Loucy (cell line): ENCODE measurements around the gene RNF149.
"Not testable (repeated sequence)": the region's sequence is repeated elsewhere in the genome, so short reads cannot be mapped to it uniquely, and the experiment has no call there.

Experiments
- H2AFZ ChIP-seq: fragments of 200-600 bp; sonication (generic); 2 replicates; pipeline ENCODE4 v1.6.0; 2016; ENCODE audit warnings: antibody characterized with exemption, mild to moderate bottlenecking, low read length, moderate library complexity
- H3F3A ChIP-seq: fragments of 200-600 bp; 2 replicates; pipeline ENCODE4 v1.6.0; 2016; ENCODE audit warnings: antibody characterized with exemption, low read depth, mild to moderate bottlenecking
- H3K27me3 ChIP-seq: fragments of 200-600 bp; sonication (generic); 2 replicates; pipeline ENCODE4 v1.6.1; 2014; ENCODE audit warnings: low read length, mild to moderate bottlenecking; ENCODE audit not compliant: insufficient read depth, poor library complexity, severe bottlenecking
- H3K36me3 ChIP-seq: fragments of 200-600 bp; sonication (generic); 2 replicates; pipeline ENCODE4 v1.6.1; 2016; ENCODE audit warnings: low read length; ENCODE audit not compliant: insufficient read depth
- H3K4me1 ChIP-seq: fragments of 200-600 bp; sonication (generic); 2 replicates; pipeline ENCODE4 v1.5.1; 2014; ENCODE audit warnings: low read length, mild to moderate bottlenecking; ENCODE audit not compliant: insufficient read depth, poor library complexity, severe bottlenecking
- H3K4me2 ChIP-seq: fragments of 200-600 bp; sonication (generic); 2 replicates; pipeline ENCODE4 v1.6.0; 2014; ENCODE audit warnings: antibody characterized with exemption, low read length, low read depth, mild to moderate bottlenecking; ENCODE audit not compliant: poor library complexity, severe bottlenecking
- H3K4me3 ChIP-seq: fragments of 200-600 bp; sonication (generic); 2 replicates; pipeline ENCODE4 v1.5.1; 2014; ENCODE audit warnings: low read length, mild to moderate bottlenecking, mixed read lengths; ENCODE audit not compliant: poor library complexity, severe bottlenecking
- H3K79me2 ChIP-seq: fragments of 200-600 bp; sonication (generic); 2 replicates; pipeline ENCODE4 v1.6.1; 2014; ENCODE audit warnings: low read length; ENCODE audit not compliant: insufficient read depth
- H3K9ac ChIP-seq: fragments of 200-600 bp; sonication (generic); 2 replicates; pipeline ENCODE4 v1.6.0; 2014; ENCODE audit warnings: mild to moderate bottlenecking, low read depth, low read length, moderate library complexity; ENCODE audit not compliant: poor library complexity, severe bottlenecking
- H3K9me2 ChIP-seq: fragments of 200-600 bp; sonication (generic); replicated peaks from 2 replicates; pipeline ENCODE4 v1.6.1; 2016; ENCODE audit warnings: low read depth, low read length, mixed read lengths
- H3K9me3 ChIP-seq: fragments of 200-600 bp; sonication (generic); 2 replicates; pipeline ENCODE4 v1.6.1; 2014; ENCODE audit warnings: mild to moderate bottlenecking, antibody characterized with exemption, low read length, low read depth; ENCODE audit not compliant: insufficient read depth
- H4K20me1 ChIP-seq: fragments of 200-600 bp; sonication (generic); 2 replicates; pipeline ENCODE4 v1.6.0; 2014; ENCODE audit warnings: antibody characterized with exemption, low read length, mild to moderate bottlenecking; ENCODE audit not compliant: insufficient read depth, poor library complexity, severe bottlenecking
- CTCF ChIP-seq: fragments of 200-600 bp; sonication (generic); conservative IDR thresholded peaks from 2 replicates; pipeline ENCODE4 v1.5.1; 2014; ENCODE audit warnings: mild to moderate bottlenecking, antibody characterized with exemption, low read length
- EZH2phosphoT487 ChIP-seq: fragments of 200-600 bp; IDR thresholded peaks from 2 replicates; pipeline ENCODE4 v1.6.1; 2018; ENCODE audit warnings: antibody characterized with exemption, mild to moderate bottlenecking, moderate library complexity, borderline replicate concordance

Gene RNF149

GRCh38 chr2:101249826-101250225 is 58.7 kb downstream of the RNF149 start:
- Histone ChIP-seq H3K4me3 (no peak overlapping the region), H3K36me3 (no peaks in the 10 kb centered on the region), H3K27me3 (no peaks in the 10 kb centered on the region), H3F3A (0 out of 2 replicates have a peak, but pooled peaks cover 3% of the 10 kb centered on the region), H3K9me2 (no peaks in the 10 kb centered on the region), H3K9me3 (no peaks in the 10 kb centered on the region), H3K4me2 (no peak overlapping the region), H3K4me1 (peaks cover 21% of the 10 kb centered on the region), H3K79me2 (peaks cover 21% of the 10 kb centered on the region), H3K9ac (no peak overlapping the region), H2AFZ (no peak overlapping the region), H4K20me1 (peaks cover 16% of the 10 kb centered on the region)
- TF ChIP-seq CTCF (no peak), EZH2phosphoT487 (no peak)

- H3F3A ChIP-seq, H4K20me1 ChIP-seq, H3K36me3 ChIP-seq, H3K9me3 ChIP-seq, H3K4me3 ChIP-seq, H3K9ac ChIP-seq, H3K27me3 ChIP-seq, H3K9me2 ChIP-seq, H2AFZ ChIP-seq, H3K4me2 ChIP-seq: not testable (repeated sequence)
- Histone ChIP-seq H3K79me2 (peaks cover 10% of the 10 kb centered on the region), H3K4me1 (peaks cover 10% of the 10 kb centered on the region)
These were observed 59.7 kb downstream of the RNF149 start for GRCh38 chr2:101248756-101249155.

- H3K36me3 ChIP-seq, H3K4me3 ChIP-seq, H3K27me3 ChIP-seq, H3K4me2 ChIP-seq, H3F3A ChIP-seq, H2AFZ ChIP-seq, H4K20me1 ChIP-seq, H3K9me3 ChIP-seq, H3K4me1 ChIP-seq, H3K9me2 ChIP-seq, H3K79me2 ChIP-seq, H3K9ac ChIP-seq: not testable (repeated sequence)
These were observed 63.0 kb downstream of the RNF149 start for GRCh38 chr2:101245468-101245867.

- H3K9me3 ChIP-seq, H3K4me2 ChIP-seq, H4K20me1 ChIP-seq, H3K9me2 ChIP-seq, H2AFZ ChIP-seq, H3K36me3 ChIP-seq, H3K79me2 ChIP-seq, H3K9ac ChIP-seq, H3F3A ChIP-seq, H3K27me3 ChIP-seq, H3K4me3 ChIP-seq, H3K4me1 ChIP-seq: not testable (repeated sequence)
These were observed 63.6 kb downstream of the RNF149 start for GRCh38 chr2:101244899-101245298.

GRCh38 chr2:101244373-101244772 is 64.1 kb downstream of the RNF149 start:
- H3K9me2 ChIP-seq, H3K27me3 ChIP-seq, H3K4me2 ChIP-seq, H4K20me1 ChIP-seq, H3K4me3 ChIP-seq, H3K9me3 ChIP-seq, H2AFZ ChIP-seq, H3K36me3 ChIP-seq, H3K4me1 ChIP-seq, H3F3A ChIP-seq, H3K79me2 ChIP-seq, H3K9ac ChIP-seq: not testable (repeated sequence)
